GM18909 (cell line): ENCODE results near the gene TLE4.
A peak's percentile ranks its signal among the peaks of the same experiment; 100 is the strongest.

Experiments
- ATAC-seq: cut with Tn5 transposase; IDR thresholded peaks from one replicate; pipeline ENCODE4 v1.9.1; 2021; ENCODE audit warnings: mild to moderate bottlenecking; ENCODE audit not compliant: unreplicated experiment, poor library complexity

TLE4 gene

DNA sequence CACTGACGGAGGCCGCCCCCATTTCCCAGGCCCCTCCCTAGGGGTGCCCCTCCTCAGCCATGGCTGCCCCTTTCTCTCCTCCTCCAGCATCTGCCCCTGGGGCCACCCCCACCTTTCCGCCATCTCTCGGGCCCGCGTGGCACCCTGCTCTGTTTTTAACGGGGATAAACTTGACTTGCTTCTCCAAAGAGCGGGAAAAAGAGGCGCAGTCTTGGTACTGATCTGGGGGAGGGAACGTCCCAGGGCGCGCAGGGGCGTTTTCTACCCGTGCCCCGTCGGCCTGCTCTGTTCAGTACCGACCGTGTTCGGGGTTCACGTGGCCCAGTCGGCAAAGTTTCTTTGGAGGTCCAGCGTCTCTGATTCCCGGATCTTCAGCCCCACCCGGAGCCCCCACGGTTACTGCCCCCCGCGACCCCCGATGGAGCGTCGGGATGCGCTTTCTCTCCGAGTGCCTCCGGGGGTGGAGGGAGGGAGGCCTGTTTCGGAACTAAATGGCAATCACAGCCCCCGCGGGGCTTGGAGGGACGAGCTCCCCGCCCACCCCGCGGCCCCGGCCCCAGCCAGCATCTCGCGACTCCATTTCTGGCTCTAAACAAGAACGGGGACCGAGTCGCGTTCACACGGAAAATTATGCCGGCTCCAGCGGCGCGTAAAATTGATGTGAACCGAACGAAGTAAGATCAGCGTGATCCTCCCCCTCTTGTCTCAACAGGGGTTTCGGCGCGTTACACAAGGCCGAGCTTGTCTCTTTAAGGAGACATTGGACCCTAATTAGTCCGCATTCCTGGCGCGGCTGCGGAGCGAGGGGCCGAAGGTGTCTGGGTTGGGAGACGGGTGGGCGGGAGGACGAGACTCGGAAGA, 1.1 kb upstream of the TLE4 start:
- ATAC-seq = no peak

DNA sequence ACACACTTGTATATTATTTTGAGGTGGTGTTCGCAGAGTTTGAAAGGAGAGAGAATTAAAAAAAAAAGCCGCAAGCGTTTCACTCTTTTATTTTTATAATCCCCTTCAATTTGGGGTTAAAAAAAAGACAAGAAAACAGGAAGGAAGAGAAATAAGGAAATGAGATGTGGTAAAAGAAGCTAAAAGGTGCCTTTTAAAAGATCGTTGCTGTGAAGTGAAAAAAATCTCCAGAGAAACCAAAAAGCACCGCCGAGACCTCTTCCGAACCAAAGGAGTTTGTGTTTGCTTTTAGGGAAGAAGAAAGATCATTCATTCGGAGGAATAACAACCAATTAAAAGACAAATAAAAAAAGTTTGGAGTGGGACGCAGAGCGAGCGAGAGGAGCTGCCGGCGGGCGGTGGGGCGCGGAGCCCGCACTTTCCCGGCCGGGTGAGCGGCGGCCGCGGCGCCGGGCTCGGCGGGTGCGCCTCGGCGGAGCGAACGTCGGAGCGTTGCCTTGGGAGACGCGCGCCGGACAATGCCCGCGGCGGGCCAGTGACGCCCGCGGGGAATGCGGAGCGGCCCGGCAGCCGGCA, 355 bp downstream of the TLE4 start:
- ATAC-seq = no peak

GRCh38 chr9:79572608-79573411, 1.0 kb downstream of the TLE4 start:
- no peak for ATAC-seq

- ATAC-seq = no peak
Observed at GRCh38 chr9:79573412-79573923, 1.7 kb downstream of the TLE4 start.

DNA sequence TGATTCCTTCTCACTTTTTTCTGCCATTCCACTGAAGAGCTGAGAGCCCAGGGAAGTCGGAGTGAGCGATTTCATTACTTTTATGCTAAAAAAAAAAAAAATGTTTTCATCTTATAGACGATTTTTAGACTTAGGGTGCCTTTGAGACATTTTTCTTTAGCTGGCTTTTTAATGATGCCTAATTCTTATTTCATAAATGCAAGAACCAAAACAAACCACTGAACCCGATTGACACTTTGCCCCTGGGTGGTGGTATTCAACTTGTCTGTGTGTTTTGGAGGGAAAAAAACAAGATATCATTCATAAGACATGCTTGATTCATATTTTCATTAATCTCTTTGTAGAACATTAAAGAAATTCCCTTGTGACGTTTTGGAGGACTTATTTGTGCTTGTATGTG, 2.4 kb downstream of the TLE4 start:
- ATAC-seq = no peak

- no peak for ATAC-seq
Observed at GRCh38 chr9:79574781-79575180, 3.0 kb downstream of the TLE4 start.

DNA sequence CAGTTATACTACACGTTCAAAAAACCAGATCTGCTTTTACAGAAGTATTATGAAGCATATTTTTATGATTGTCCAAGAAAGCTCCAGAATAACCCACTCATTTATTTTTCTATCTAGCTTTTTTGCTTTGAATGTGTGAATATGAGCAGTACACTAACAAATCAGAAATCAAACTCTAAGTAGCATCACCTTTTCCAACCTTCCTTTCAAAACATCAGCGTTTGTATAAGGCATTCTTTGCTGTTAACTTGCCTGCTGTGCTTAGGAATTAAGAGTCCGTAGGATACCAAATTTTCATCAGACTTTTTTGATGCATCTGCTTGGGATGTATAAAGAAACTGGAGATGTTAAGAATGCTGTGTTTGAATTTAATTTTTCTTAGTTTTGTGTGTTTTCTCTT, 3.8 kb downstream of the TLE4 start:
- ATAC-seq = no peak

DNA sequence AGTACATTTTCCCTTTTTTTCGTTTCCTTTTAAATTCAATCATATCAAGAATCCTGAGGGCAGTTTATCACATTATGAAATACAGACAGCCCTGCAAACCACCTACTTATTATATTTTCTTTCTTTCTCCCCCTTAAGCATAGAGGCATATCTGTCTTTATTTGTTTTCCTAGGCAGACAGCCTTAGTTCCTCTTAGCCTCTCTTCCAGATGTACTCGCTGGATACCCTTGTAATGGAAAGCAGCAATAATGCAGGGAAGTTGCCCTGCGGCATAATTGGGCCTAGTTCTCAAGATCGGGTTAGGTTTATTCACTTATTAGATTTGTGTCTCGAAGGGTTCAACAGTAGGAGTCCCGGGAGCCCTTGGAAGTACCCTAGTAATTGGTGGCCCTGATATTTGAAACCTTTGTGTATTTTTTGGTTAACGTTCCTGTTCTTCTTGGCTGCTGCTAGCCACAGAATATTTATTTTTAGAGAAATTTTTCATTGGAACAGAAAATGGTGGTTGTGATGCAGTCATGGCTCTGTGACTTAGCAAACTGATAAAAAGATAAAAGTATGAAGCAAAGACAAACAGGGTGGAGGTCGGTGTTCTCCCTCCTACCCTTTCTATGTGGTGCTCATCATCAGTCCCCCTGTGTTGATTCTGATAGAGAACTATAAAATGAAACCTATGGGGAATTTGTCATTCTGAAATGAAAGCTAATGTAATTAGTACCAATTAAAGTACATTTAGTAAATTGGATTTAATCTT, 6.4 kb downstream of the TLE4 start:
- no peak for ATAC-seq

GRCh38 chr9:79578891-79579290, 7.1 kb downstream of the TLE4 start:
- ATAC-seq = no peak

DNA sequence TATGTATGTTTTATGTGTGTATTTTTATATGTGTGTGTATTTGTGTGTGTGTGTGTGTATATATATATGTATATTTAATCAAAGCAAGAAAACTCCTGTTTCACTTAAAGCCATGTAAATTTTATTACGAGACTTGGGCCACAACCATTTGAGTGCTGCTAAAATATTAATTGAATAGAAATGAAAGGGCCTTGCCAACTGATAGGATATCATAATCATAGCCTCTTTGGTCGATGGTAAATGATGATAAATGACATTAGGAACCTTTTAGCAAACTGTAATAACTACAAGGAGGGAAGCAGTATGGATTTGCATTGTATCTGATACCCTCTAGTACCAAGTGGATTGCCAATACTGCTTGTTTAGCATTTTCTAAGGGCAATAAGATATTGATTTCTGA, 7.9 kb downstream of the TLE4 start:
- no peak for ATAC-seq

- no peak for ATAC-seq
Observed at GRCh38 chr9:79580055-79580454, 8.3 kb downstream of the TLE4 start.

- ATAC-seq = no peak
Observed at GRCh38 chr9:79581388-79581787, 9.6 kb downstream of the TLE4 start.

GRCh38 chr9:79581794-79582193, 10.0 kb downstream of the TLE4 start:
- ATAC-seq = no peak

- peak; percentile 89 for ATAC-seq
Observed at GRCh38 chr9:79583952-79584654, 12.3 kb downstream of the TLE4 start.

GRCh38 chr9:79584655-79584982, 12.9 kb downstream of the TLE4 start:
- no peak for ATAC-seq

- ATAC-seq = no peak
Observed at GRCh38 chr9:79588488-79589223, 16.9 kb downstream of the TLE4 start.

DNA sequence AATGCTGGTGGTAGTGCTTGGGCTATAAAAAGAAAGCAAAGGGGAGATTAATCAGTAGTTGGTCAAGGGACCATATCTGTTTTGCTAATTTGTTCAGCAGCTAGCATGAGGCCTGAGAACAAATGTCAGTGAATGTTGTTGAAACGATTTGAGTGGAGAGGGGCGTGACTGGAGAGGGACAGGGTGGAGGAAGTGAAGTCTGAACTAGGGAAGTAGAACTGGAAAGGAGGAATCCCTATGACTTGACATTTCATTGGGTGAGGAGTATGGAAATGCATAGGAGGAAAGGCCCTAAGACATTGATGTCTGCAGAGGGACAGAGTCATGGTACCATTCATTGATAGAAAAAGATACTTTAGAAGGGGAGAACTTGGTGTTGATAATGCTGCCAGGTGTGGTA, 19.7 kb downstream of the TLE4 start:
- ATAC-seq = no peak

GRCh38 chr9:79592726-79593493, 21.1 kb downstream of the TLE4 start:
- peak; percentile 53 for ATAC-seq
